GM12878 (cell line): Measurements from ENCODE around the gene CDH4. TPM values are rescaled to one million over a fixed set of nuclear protein-coding genes. Genes with fewer than 3 reads are reported as not detected.

Experiments used
- ATAC-seq: fragments of 200-7000 bp; cut with Tn5 transposase; 3 replicates; pipeline ENCODE4 v1.9.1; 2020; ENCODE audit warnings: mild to moderate bottlenecking, moderate library complexity
- BruUV-seq: library from RNA; stranded (reverse); fragments of 400-500 nt; replicated peaks from 2 replicates; lab custom pipeline; 2021; lab: Mats Ljungman, UMichigan
- CTCF ChIA-PET: fragments of 300-600 bp; sonication (Branson Sonifier 250); formaldehyde crosslinking; extraction: SDS; loops from one replicate; lab custom pipeline; 2021; ENCODE audit warnings: inconsistent platforms; lab: Yijun Ruan, JAX
- POLR2A ChIA-PET: fragments of 350-600 bp; formaldehyde crosslinking; extraction: SDS; loops from one replicate; lab custom pipeline; 2021; ENCODE audit warnings: inconsistent platforms; lab: Charles Lee
- RAD21 ChIA-PET: fragments of 300-600 bp; sonication (Branson Sonifier 250); formaldehyde crosslinking; loops from one replicate; lab custom pipeline; 2023; ENCODE audit warnings: antibody characterized with exemption; ENCODE audit not compliant: unreplicated experiment; lab: Charles Lee
- SMC1A ChIA-PET: fragments of 300-600 bp; sonication (Branson Sonifier 250); formaldehyde crosslinking; loops from one replicate; lab custom pipeline; 2023; ENCODE audit not compliant: unreplicated experiment, uncharacterized antibody; lab: Charles Lee
- DNase-seq: peaks from one replicate; pipeline ENCODE4 v3.0.0-alpha.2; 2011; ENCODE audit warnings: low read depth, low spot score
- FAIRE-seq: peaks from 3 replicates; lab custom pipeline; 2011; peaks lifted over from hg19 to GRCh38; lab: Jason Lieb, UNC
- H2AFZ ChIP-seq: 2 replicates; pipeline ENCODE4 v1.6.0; 2011; ENCODE audit warnings: low read depth, low read length, control low read depth; ENCODE audit not compliant: control insufficient read depth
- H3K27ac ChIP-seq: 2 replicates; pipeline ENCODE4 v1.5.1; 2011; ENCODE audit warnings: control low read depth; ENCODE audit not compliant: control insufficient read depth, insufficient read depth
- H3K27me3 ChIP-seq, 2 experiments: replicated peaks in 1 of 2; 2 replicates each; pipeline versions ENCODE4 v1.6.0 to v1.6.1; 2011; ENCODE audit warnings: low read length in 1 of 2; ENCODE audit not compliant: control insufficient read depth in 2 of 2, insufficient read depth in 2 of 2
- H3K36me3 ChIP-seq, 2 experiments: 2 replicates each; pipeline ENCODE4 v1.5.1; 2011; ENCODE audit warnings: low read length in 1 of 2; ENCODE audit not compliant: control insufficient read depth in 2 of 2, insufficient read depth in 2 of 2
- H3K4me1 ChIP-seq: 2 replicates; pipeline ENCODE4 v1.6.1; 2011; ENCODE audit warnings: mild to moderate bottlenecking, low read length, moderate library complexity, mixed read lengths; ENCODE audit not compliant: control insufficient read depth, insufficient read depth
- H3K4me2 ChIP-seq: 2 replicates; pipeline ENCODE4 v1.6.0; 2011; ENCODE audit warnings: control low read depth; ENCODE audit not compliant: control insufficient read depth, insufficient read depth
- H3K4me3 ChIP-seq: fragments of 200-600 bp; sonication (generic); 2 replicates; pipeline ENCODE4 v1.5.1; 2016
- H3K79me2 ChIP-seq: 2 replicates; pipeline ENCODE4 v1.6.0; 2011; ENCODE audit warnings: low read length; ENCODE audit not compliant: control insufficient read depth, insufficient read depth
- H3K9ac ChIP-seq: 2 replicates; pipeline ENCODE4 v1.8.0; 2011; ENCODE audit warnings: low read length, control low read depth, mixed read lengths; ENCODE audit not compliant: control insufficient read depth, insufficient read depth
- H3K9me3 ChIP-seq: replicated peaks from 3 replicates; pipeline ENCODE4 v1.5.1; 2011; ENCODE audit warnings: mild to moderate bottlenecking, low read length; ENCODE audit not compliant: control insufficient read depth, insufficient read depth
- H4K20me1 ChIP-seq: 2 replicates; pipeline ENCODE4 v1.6.0; 2011; ENCODE audit not compliant: control insufficient read depth, insufficient read depth
- ASH2L ChIP-seq: fragments of 300-600, 200-600 bp; sonication (generic); IDR thresholded peaks from 2 replicates; pipeline ENCODE4 v1.6.1; 2017; ENCODE audit warnings: low read depth, mild to moderate bottlenecking, borderline replicate concordance
- BCL3 ChIP-seq: IDR thresholded peaks from 2 replicates; pipeline ENCODE4 v1.6.1; 2011; ENCODE audit warnings: borderline replicate concordance, low read depth, mild to moderate bottlenecking, moderate library complexity, low read length; ENCODE audit not compliant: insufficient read depth, poor library complexity, severe bottlenecking
- BRCA1 ChIP-seq: IDR thresholded peaks from 2 replicates; pipeline ENCODE4 v1.6.1; 2011; ENCODE audit warnings: low read depth, low read length, improper control_type of control experiment
- CEBPB ChIP-seq, 2 experiments: fragments of 150-350 bp in 1 of 2; IDR thresholded peaks; 2 replicates each; pipeline ENCODE4 v1.6.1; 2012 to 2014; ENCODE audit warnings: low read depth in 2 of 2, low read length in 2 of 2, borderline replicate concordance in 1 of 2, inconsistent platforms in 1 of 2
- CHD4 ChIP-seq: fragments of 200-600 bp; sonication (generic); IDR thresholded peaks from 2 replicates; pipeline ENCODE4 v1.6.1; 2016; ENCODE audit warnings: mild to moderate bottlenecking
- CREB1 ChIP-seq: IDR thresholded peaks from 2 replicates; pipeline ENCODE4 v1.6.1; 2012; ENCODE audit warnings: low read depth, mild to moderate bottlenecking, inconsistent platforms
- CREM ChIP-seq: IDR thresholded peaks from 2 replicates; pipeline ENCODE4 v1.6.1; 2014; ENCODE audit warnings: antibody characterized with exemption, low read depth
- EGR1 ChIP-seq, 2 experiments: IDR thresholded peaks; 1 replicate in 1 of 2; 2 replicates in 1 of 2; pipeline ENCODE4 v1.6.1; 2011 to 2012; ENCODE audit warnings: low read depth in 2 of 2, low read length in 2 of 2, borderline replicate concordance in 1 of 2, mild to moderate bottlenecking in 1 of 2, moderate library complexity in 1 of 2
- GABPA ChIP-seq: IDR thresholded peaks from 2 replicates; pipeline ENCODE4 v1.6.1; 2014; ENCODE audit warnings: antibody characterized with exemption, low read depth, mild to moderate bottlenecking, inconsistent platforms
- IRF5 ChIP-seq: fragments of 450-650 bp; IDR thresholded peaks from 2 replicates; pipeline ENCODE4 v1.6.1; 2017; ENCODE audit warnings: borderline replicate concordance
- MEF2A ChIP-seq: IDR thresholded peaks from 2 replicates; pipeline ENCODE4 v1.6.1; 2011; ENCODE audit warnings: low read depth, mild to moderate bottlenecking, low read length, moderate library complexity; ENCODE audit not compliant: insufficient read depth
- NRF1 ChIP-seq: conservative IDR thresholded peaks from 2 replicates; pipeline ENCODE4 v1.6.1; 2011; ENCODE audit warnings: mild to moderate bottlenecking, low read depth, low read length, improper control_type of control experiment
- PML ChIP-seq: IDR thresholded peaks from 2 replicates; pipeline ENCODE4 v1.6.1; 2012; ENCODE audit warnings: low read length, inconsistent platforms
- POLR2AphosphoS2 ChIP-seq: IDR thresholded peaks from 2 replicates; pipeline ENCODE4 v1.6.1; 2011; ENCODE audit warnings: low read depth, mild to moderate bottlenecking, low read length, improper control_type of control experiment, moderate library complexity
- RCOR1 ChIP-seq: conservative IDR thresholded peaks from 2 replicates; pipeline ENCODE4 v1.6.1; 2012; ENCODE audit warnings: low read depth, low read length, improper control_type of control experiment
- RELA ChIP-seq: fragments of 450-650 bp; IDR thresholded peaks from 2 replicates; pipeline ENCODE4 v1.8.0; 2014; ENCODE audit warnings: borderline replicate concordance; ENCODE audit not compliant: partially characterized antibody
- RUNX3 ChIP-seq: IDR thresholded peaks from 2 replicates; pipeline ENCODE4 v1.6.1; 2012; ENCODE audit warnings: low read length, inconsistent platforms
- SKIL ChIP-seq: fragments of 450-650 bp; IDR thresholded peaks from 2 replicates; pipeline ENCODE4 v1.6.1; 2017; ENCODE audit warnings: mild to moderate bottlenecking, low read depth, inconsistent platforms; ENCODE audit not compliant: poor library complexity, severe bottlenecking
- ZNF24 ChIP-seq: fragments of 450-650 bp; IDR thresholded peaks from 2 replicates; pipeline ENCODE4 v1.6.1; 2017; ENCODE audit warnings: antibody characterized with exemption, mild to moderate bottlenecking
- WGBS: methylation state at CpG from one replicate; pipeline ENCODE4 v1.1.6; 2016; ENCODE audit warnings: low lambda C conversion rate; ENCODE audit not compliant: insufficient replicate concordance, insufficient coverage; ENCODE audit errors: missing lambda C conversion rate; 5-methylcytosine and 5-hydroxymethylcytosine counted together
- in situ Hi-C: fragments of 300-500 bp; cut with MboI; formaldehyde crosslinking; loops from 9 replicates; pipeline ENCODE4 v1.14.3; 2018; ENCODE audit warnings: mixed read lengths
- intact Hi-C: fragments of 100-400 bp; cut with micrococcal nuclease; formaldehyde crosslinking; loops from one replicate; pipeline ENCODE4 v1.14.2; 2022; ENCODE audit not compliant: unreplicated experiment
- polyA plus RNA-seq, 11 experiments: library from polyadenylated mRNA; depleted of rRNA in 4 of 11; unstranded in 6 of 11; stranded (reverse) in 5 of 11; fragments of >200 nt; fragmentation: Nextera tagmentation in 4 of 11; fragmentation: Illumina TruSeq in 1 of 11; extraction: Ambion mirVana in 4 of 11; extraction: Trizol in 1 of 11; gene quantifications; 1 replicate in 1 of 11; 2 replicates in 10 of 11; pipeline versions ENCODE4 v1.2.1 to v1.2.3, GENCODE V29; 2011 to 2016; ENCODE audit warnings: inconsistent platforms in 2 of 11, missing spikeins in 2 of 11, low read depth in 1 of 11
- total RNA-seq, 4 experiments: library from RNA; depleted of rRNA in 3 of 4; stranded (reverse); fragments of >200 nt in 3 of 4; fragmentation: Illumina TruSeq in 1 of 4; extraction: Trizol in 1 of 4; gene quantifications; 2 replicates each; pipeline versions ENCODE4 v1.2.1 to v1.2.3, GENCODE V29; 2013 to 2021

The CDH4 gene
- total and polyA plus RNA-seq, 10 of the 15 experiments (the other 5 are each of a cell fraction or from before 2014, with no cell fraction given) = not detected

- TF ChIP-seq RELA (no peak), PML (no peak), ZNF24 (no peak), BRCA1 (no peak), RCOR1 (no peak), GABPA (no peak), CREB1 (no peak)
These were observed 8.8 kb downstream of the CDH4 start (continued) for GRCh38 chr20:61260905-61261304.

GRCh38 chr20:61262036-61262435 is 10.0 kb downstream of the CDH4 start:
- no peak overlapping the region for H3K9ac ChIP-seq
- no peaks in the 10 kb centered on the region for H4K20me1 ChIP-seq
- H3K79me2 ChIP-seq = no peaks in the 10 kb centered on the region
- H3K4me3 ChIP-seq = no peak overlapping the region
- FAIRE-seq = no peak
- H3K36me3 ChIP-seq = no peaks in the 10 kb centered on the region
- no peaks in the 10 kb centered on the region for H3K27me3 ChIP-seq
- intact Hi-C loops = loop anchor here (5.0 kb wide), 1 partner anchor 410 kb away; no protein-coding TSS in a partner anchor
- ChIA-PET RAD21 (no interaction called here), POLR2A (no interaction called here), CTCF (no interaction called here), SMC1A (no interaction called here)
- H3K4me1 ChIP-seq = no peaks in the 10 kb centered on the region
- 51% methylated on average over 18 of the region's 18 CpGs for WGBS
- H3K27ac ChIP-seq = no peak overlapping the region
- H3K4me2 ChIP-seq = no peak overlapping the region
- BruUV-seq = no TSS peak
- H3K9me3 ChIP-seq = no peaks in the 10 kb centered on the region; the same call in 2 of the 3 replicates
- H2AFZ ChIP-seq = no peak overlapping the region
- no peak for ATAC-seq
- DNase-seq = no peak
- in situ Hi-C loops = loop anchor here (5.0 kb wide), 1 partner anchor 50 kb away; no protein-coding TSS in a partner anchor
- TF ChIP-seq BCL3 (no peak), RCOR1 (no peak), CREM (no peak), RUNX3 (no peak), ASH2L (no peak), MEF2A (no peak), PML (no peak), EGR1 (IDR thresholded peaks at IDR 0.05; ENCODE audit: borderline replicate concordance in 1 of 2, low read depth in 2 of 2, low read length in 2 of 2) (no peak), CEBPB (IDR thresholded peaks at IDR 0.05; ENCODE audit: borderline replicate concordance in 1 of 2, low read depth in 2 of 2, low read length in 2 of 2) (no peak), IRF5 (no peak), SKIL (no peak), CHD4 (no peak), POLR2AphosphoS2 (no peak), NRF1 (no peak)
